22Rv1 (cell line): Measurements from ENCODE around the gene SLC23A2.

Source experiments
- CTCF ChIP-seq: fragments of 450-650 bp; IDR thresholded peaks from 2 replicates; pipeline ENCODE4 v1.5.1; 2017; ENCODE audit warnings: mild to moderate bottlenecking
- ZFX ChIP-seq: fragments of 450-650 bp; IDR thresholded peaks from 2 replicates; pipeline ENCODE4 v1.6.1; 2017; ENCODE audit warnings: antibody characterized with exemption, borderline replicate concordance

DNA sequence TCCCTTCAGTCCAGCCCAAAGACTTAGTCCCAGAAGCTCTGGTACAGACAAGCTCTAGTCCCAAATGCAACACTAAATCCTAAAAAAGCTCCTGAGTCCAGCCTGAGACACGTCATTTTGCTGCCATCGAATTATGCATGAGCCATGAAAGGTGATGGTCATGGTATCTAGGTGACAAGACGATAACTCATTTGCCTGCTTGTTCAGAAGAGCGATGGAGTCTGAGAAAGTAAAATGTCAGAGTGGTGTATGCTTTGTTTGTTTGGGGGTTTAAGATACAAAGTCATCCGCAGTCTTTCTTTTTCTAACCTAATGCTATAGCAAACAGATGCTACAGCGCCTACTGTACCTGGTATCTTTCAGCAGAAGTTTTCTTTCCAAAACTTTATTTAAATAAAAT lies 54.7 kb downstream of the SLC23A2 start:
- TF ChIP-seq CTCF (no peak), ZFX (no peak)
